ENCODE measurements around the gene PTGDS.

DNA sequence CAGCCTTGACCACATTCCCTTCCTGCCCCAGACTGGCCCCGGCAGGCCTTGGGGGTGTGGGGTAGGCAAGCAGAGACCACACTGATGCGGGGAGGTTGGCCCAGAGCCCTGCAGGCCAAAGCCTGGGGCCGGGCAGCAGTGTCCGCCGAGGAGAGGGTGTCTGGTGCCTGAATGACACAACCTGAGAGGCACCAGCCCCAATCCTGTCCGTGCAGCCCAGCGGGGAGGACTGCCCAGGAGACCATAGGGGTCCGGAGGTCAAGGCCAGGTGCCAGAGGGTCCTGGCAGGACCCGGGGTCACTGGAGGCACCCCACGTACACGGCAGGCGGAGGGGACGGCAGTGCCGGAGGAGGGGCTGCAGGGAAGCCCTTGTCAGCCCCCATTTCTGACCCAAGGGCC, 5.6 kb upstream of the PTGDS start:
- TF ChIP-seq, protein P1, sequence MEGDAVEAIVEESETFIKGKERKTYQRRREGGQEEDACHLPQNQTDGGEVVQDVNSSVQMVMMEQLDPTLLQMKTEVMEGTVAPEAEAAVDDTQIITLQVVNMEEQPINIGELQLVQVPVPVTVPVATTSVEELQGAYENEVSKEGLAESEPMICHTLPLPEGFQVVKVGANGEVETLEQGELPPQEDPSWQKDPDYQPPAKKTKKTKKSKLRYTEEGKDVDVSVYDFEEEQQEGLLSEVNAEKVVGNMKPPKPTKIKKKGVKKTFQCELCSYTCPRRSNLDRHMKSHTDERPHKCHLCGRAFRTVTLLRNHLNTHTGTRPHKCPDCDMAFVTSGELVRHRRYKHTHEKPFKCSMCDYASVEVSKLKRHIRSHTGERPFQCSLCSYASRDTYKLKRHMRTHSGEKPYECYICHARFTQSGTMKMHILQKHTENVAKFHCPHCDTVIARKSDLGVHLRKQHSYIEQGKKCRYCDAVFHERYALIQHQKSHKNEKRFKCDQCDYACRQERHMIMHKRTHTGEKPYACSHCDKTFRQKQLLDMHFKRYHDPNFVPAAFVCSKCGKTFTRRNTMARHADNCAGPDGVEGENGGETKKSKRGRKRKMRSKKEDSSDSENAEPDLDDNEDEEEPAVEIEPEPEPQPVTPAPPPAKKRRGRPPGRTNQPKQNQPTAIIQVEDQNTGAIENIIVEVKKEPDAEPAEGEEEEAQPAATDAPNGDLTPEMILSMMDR (IDR thresholded peaks at IDR 0.05; ENCODE audit: poor library complexity, severe bottlenecking) = no peak
- TF ChIP-seq POLR2AphosphoS5 (IDR thresholded peaks at IDR 0.05) = no peak

Data from neural cell (in vitro differentiated cells).